ENCODE measurements around the gene BCAS3.
"Not testable (repeated sequence)": the region's sequence is repeated elsewhere in the genome, so short reads cannot be mapped to it uniquely, and the experiment has no call there.

The BCAS3 gene

DNA sequence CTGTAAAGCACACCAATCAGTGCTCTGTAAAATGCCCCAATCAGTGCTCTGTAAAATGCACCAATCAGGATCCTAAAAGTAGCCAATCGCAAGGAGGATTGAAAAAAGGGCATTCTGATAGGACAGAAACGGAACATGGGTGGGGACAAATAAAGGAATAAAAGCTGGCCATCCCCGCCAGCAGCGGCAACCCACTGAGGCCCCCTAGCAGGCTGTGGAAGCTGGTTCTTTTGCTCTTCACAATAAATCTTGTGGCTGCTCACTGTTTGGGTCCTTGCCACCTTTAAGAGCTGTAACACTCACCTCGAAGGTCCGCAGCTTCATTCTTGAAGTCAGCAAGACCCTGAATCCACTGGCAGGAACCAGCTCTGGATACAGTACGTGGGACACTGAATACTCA is 559.6 kb downstream of the BCAS3 start:
- in situ Hi-C loops (cut with MboI; ENCODE audit: low sequenced_read_pairs): no loop called here

GRCh38 chr17:61238455-61238933 is 560.8 kb downstream of the BCAS3 start:
- in situ Hi-C loops (cut with MboI; ENCODE audit: low sequenced_read_pairs): no loop called here

- in situ Hi-C loops (cut with MboI; ENCODE audit: low sequenced_read_pairs): no loop called here
Observed at GRCh38 chr17:61239327-61239726, 561.7 kb downstream of the BCAS3 start.

DNA sequence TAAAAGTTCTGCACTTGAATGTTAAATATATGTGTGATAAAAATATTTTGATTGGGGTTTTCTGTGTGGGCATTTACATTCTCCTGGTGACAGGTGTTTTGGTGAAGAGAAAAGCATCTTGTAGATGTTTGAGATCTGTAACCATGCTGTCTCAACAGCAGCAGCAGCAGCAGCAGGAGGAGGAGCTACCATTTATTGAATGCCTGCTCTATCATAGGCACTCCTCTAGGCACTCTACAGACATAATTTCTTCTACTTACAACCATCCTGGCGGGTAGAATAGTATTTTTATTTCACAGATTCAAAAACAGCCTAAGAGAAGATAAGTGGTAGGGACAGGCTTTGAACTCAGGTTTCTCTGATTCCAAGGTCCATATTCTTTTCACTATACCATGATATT is 562.3 kb downstream of the BCAS3 start:
- in situ Hi-C loops (cut with MboI; ENCODE audit: low sequenced_read_pairs): no loop called here

- in situ Hi-C loops (cut with MboI; ENCODE audit: low sequenced_read_pairs): no loop called here
Observed at GRCh38 chr17:61240851-61241468, 563.3 kb downstream of the BCAS3 start.

DNA sequence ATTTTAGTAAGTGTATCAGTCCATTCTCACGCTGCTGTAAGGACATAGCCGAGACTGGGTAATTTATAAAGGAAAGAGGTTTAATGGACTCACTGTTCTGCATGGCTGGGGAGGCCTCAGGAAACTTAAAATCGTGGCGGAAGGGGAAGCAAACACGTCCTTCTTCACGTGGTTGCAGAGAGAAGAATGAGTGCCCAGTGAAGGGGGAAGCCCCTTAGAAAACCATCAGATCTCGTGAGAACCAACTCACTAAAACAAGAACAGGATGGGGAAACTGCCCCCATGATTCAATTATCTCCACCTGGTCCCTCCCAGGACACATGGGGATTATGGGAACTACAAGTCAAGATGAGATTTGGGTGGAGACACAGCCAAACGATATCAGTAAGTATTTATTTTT is 567.3 kb downstream of the BCAS3 start:
- in situ Hi-C loops (cut with MboI; ENCODE audit: low sequenced_read_pairs): not testable (repeated sequence)

DNA sequence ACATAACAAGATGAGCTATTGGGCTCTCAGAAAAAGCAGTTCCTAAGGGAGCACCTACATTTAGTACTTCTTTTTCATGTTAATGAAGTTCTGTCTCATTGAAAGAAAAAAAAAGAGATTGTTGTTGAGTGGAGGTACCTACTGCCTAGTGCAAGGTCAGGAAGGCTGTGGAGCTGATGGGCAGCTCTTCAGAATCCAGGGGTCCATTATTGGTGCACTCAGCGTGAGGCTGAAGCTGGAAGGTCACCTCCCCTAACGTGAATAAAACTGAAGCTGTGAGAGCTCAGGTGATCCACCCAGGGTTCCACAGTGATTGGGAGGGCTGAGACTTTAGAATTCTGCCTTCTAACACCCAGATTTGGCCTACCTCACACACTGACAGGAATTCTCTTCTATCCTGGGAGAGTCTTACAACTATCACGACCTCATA is 568.1 kb downstream of the BCAS3 start:
- in situ Hi-C loops (cut with MboI; ENCODE audit: low sequenced_read_pairs): no loop called here

- in situ Hi-C loops (cut with MboI; ENCODE audit: low sequenced_read_pairs): no loop called here
Observed at GRCh38 chr17:61247439-61247838, 569.8 kb downstream of the BCAS3 start.

DNA sequence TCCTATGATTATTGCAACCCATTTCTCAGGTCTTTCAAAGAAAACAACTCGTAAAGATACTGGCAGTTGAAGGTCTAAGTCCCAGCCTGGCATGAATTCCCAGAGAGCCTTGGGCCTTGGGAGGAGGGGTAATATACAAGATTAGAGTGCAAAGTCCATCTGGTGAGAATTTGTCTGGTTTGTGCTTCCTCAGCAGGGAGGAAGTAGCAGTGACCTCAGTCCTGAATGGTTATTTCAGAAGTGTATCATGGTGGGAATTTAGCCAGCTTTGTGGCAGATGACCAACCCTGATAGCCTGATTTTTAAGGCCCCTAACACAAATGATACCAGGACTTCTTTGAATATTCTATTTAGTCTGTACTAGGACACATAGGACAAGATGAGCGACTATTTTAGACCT is 570.7 kb downstream of the BCAS3 start:
- in situ Hi-C loops (cut with MboI; ENCODE audit: low sequenced_read_pairs): no loop called here

GRCh38 chr17:61249649-61250299 is 572.1 kb downstream of the BCAS3 start:
- in situ Hi-C loops (cut with MboI; ENCODE audit: low sequenced_read_pairs): no loop called here

DNA sequence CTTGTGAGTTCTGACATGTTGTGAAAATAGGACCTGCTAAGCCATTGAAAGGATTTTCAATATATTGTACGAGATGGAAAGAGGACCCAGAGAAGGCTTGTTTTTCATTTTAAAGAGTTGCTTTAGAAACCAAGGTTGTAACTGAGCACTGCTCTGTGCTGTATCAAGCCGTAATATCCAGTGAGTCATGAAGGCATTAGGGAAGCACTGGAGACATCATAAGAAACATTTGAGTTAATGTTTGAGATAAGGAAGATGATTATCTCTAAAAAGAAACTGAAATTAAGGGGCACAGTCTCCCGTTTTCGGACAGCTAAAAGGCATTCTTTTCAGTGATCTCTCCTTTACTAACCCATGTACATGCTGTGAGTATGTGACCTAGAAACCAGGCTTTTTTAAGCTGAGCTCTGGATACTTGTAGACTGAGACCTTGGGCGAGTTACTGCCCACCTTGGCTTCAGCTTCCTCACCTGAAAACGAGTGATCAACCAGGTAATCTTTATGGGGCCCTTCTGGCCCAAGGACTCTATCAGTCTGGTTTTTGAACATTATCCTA is 572.8 kb downstream of the BCAS3 start:
- in situ Hi-C loops (cut with MboI; ENCODE audit: low sequenced_read_pairs): no loop called here

- in situ Hi-C loops (cut with MboI; ENCODE audit: low sequenced_read_pairs): no loop called here
Observed at GRCh38 chr17:61251939-61252865, 574.6 kb downstream of the BCAS3 start.

DNA sequence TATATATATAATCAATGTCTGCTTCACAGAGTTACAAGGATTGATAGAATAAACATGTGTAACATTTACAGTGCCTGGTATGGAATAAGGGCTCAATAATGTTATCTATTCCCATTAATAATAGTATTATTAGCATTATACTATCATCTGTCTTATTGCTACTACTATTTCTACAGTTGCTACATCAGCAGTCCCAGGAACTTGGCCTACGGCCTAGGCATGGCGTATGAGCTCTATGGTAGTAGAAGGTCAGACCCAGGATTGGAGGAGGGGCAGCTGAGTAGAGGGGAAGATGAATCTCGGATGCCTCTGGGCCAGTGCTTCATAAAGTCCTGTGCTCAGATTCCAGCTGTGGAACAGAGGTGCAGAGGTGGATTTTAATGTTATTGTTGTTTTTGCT is 575.7 kb downstream of the BCAS3 start:
- in situ Hi-C loops (cut with MboI; ENCODE audit: low sequenced_read_pairs): no loop called here

DNA sequence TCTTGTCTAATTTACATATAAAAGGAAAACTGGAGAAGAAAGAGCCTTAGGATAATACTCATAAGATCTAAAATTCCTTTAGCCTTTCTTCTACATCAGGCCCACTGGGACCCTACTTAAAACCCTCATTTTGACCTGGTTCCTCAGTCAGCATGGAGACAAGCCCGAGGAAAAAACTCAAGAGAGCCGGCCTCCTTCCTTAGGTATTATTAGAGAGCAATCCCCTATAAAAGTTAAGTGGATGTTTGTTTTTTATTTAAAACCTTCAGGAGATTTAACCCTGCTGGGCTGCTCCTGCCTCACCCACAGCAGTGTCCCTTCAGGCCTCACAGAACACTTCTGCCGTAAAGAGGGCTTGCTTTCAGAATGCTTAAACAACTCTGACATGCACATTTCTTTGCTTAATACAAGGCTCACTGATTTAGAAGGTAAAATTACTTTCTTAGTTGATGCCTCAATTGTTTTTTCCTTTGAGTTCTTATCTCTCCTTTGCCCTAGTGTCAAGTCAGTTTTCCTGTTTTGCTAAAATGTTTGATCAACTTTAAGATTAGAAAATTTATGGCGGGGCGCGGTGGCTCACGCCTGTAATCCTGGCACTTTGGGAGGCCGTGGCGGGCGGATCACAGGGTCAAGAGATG is 576.4 kb downstream of the BCAS3 start:
- in situ Hi-C loops (cut with MboI; ENCODE audit: low sequenced_read_pairs): no loop called here

- in situ Hi-C loops (cut with MboI; ENCODE audit: low sequenced_read_pairs): no loop called here
Observed at GRCh38 chr17:61254904-61255303, 577.3 kb downstream of the BCAS3 start.

- in situ Hi-C loops (cut with MboI; ENCODE audit: low sequenced_read_pairs): no loop called here
Observed at GRCh38 chr17:61255647-61256046, 578.0 kb downstream of the BCAS3 start.

- in situ Hi-C loops (cut with MboI; ENCODE audit: low sequenced_read_pairs): no loop called here
Observed at GRCh38 chr17:61259360-61259759, 581.7 kb downstream of the BCAS3 start.

DNA sequence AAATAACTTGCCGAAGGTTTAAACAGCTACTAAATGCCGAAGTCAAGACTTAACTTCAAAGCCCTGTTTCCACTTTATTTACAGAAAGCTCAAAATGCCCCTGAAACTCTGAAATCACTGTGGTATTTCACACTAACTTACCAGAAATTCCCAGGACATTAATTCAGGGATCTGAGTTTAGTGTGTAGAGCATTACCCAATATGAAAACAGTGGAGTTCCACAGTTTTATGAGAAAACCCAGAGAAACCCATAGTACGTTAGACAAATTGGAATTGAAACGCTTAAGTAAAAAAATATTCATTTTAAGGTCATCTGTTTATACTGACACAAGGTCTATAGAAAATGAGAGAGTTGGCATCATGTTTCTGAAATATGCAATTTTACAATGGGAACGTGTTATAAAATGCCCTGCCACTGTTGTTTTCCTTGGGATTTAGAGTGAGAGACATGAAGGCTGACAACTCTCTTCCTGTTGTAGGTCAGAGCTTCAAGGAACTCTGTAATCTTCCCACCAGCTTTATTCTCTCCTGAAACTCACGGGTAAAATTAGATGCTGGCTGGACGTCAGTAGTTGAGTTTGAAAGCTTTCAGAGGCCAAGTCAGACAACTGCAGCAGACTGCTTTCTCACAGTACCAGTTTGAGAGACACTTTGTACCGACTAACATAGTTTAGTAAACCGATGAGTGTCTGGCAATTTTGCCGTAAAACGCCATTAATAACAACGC is 582.6 kb downstream of the BCAS3 start:
- in situ Hi-C loops (cut with MboI; ENCODE audit: low sequenced_read_pairs): no loop called here

DNA sequence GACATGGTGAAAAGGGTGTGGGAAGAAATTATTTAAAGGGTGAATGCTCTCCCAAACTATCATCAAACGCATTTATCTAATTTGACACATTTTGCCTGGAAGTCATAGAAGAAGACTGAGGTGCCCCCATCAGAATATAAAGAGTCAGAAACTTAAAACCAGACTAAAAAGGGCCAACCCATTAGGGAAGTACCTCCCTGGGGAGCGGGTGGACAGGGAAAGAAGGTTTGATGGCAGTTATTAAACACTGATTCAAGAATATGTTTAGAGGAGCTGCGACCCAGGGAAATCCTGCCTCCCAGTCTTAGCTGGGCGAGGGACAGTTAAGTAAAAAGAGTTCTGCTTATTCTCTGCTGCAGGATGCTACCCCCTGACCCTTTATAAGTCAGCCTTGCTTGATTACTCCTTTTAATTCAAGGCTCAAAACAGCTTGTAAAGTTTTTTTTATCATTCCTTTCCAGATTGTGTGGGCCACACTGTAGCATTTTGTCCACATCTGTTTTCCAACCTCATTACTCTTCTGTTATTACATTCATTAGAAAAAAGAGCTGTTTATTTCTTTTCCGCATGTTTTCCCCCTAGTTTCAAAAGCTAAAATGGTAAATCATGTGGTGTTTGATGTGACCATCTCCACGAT is 583.5 kb downstream of the BCAS3 start:
- in situ Hi-C loops (cut with MboI; ENCODE audit: low sequenced_read_pairs): no loop called here

DNA sequence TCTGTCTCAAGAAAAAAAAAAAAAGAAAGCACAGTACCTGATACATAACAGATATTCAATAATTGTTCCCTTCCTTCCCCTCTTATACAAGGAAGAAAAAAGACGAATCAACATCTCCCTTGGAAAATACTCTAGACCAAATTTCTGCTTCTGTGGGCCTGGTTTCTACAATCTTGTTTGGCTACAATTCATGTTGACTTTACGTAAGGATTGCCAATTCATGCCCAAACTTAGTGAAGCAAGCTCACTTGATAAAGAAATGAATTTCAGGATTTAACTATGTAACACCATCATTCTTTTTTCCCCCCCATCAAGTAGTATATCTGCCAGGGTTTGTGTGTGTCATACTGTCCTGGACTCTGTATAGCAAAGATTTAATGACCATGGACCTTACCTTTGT is 587.7 kb downstream of the BCAS3 start:
- in situ Hi-C loops (cut with MboI; ENCODE audit: low sequenced_read_pairs): no loop called here

Measured in HL-60/S4 treated with phorbol 12-myristate 13-acetate at 8.2 ng/mL for 4 days and 3 days (cell line).